HEK293 (cell line): ENCODE data around the gene MED17.

Source experiments
- ATF2 ChIP-seq: fragments of 450-650 bp; formaldehyde crosslinking; IDR thresholded peaks from 2 replicates; pipeline ENCODE4 v1.5.1; 2016; ENCODE audit warnings: missing biosample characterization, missing genetic modification characterization, low read depth
- GLI4 ChIP-seq: fragments of 450-650 bp; formaldehyde crosslinking; IDR thresholded peaks from 2 replicates; pipeline ENCODE4 v1.5.1; 2016; ENCODE audit warnings: missing biosample characterization, missing genetic modification characterization
- MYNN ChIP-seq: fragments of 450-650 bp; formaldehyde crosslinking; IDR thresholded peaks from 2 replicates; pipeline ENCODE4 v1.5.1; 2016; ENCODE audit warnings: missing biosample characterization, missing genetic modification characterization, borderline replicate concordance
- PRDM1 ChIP-seq: fragments of 450-650 bp; formaldehyde crosslinking; IDR thresholded peaks from 2 replicates; pipeline ENCODE4; 2016; ENCODE audit warnings: missing biosample characterization, missing genetic modification characterization
- REPIN1 ChIP-seq: fragments of 450-650 bp; formaldehyde crosslinking; IDR thresholded peaks from 2 replicates; pipeline ENCODE4 v1.5.1; 2017; ENCODE audit warnings: missing biosample characterization, missing genetic modification characterization, low read depth
- TCF7L2 ChIP-seq: IDR thresholded peaks from 2 replicates; pipeline ENCODE4 v1.6.1; 2011; ENCODE audit warnings: low read depth, mild to moderate bottlenecking, inconsistent platforms, low read length, moderate library complexity, borderline replicate concordance
- TSHZ1 ChIP-seq: fragments of 450-650 bp; formaldehyde crosslinking; IDR thresholded peaks from 2 replicates; pipeline ENCODE4 v1.5.1; 2016; ENCODE audit warnings: missing biosample characterization, missing genetic modification characterization, borderline replicate concordance
- YY2 ChIP-seq: fragments of 450-650 bp; formaldehyde crosslinking; IDR thresholded peaks from 2 replicates; pipeline ENCODE4 v1.5.1; 2016; ENCODE audit warnings: missing biosample characterization, missing genetic modification characterization
- ZFHX2 ChIP-seq: fragments of 450-650 bp; formaldehyde crosslinking; conservative IDR thresholded peaks from 2 replicates; pipeline ENCODE4 v1.5.1; 2016; ENCODE audit warnings: missing biosample characterization, missing genetic modification characterization
- ZFP3 ChIP-seq: fragments of 450-650 bp; formaldehyde crosslinking; IDR thresholded peaks from 2 replicates; pipeline ENCODE4 v1.5.1; 2016; ENCODE audit warnings: low read depth, missing biosample characterization, missing genetic modification characterization
- ZIC2 ChIP-seq: fragments of 450-650 bp; formaldehyde crosslinking; IDR thresholded peaks from 2 replicates; pipeline ENCODE4 v1.5.1; 2016; ENCODE audit warnings: missing biosample characterization, missing genetic modification characterization
- ZNF138 ChIP-seq: fragments of 450-650 bp; formaldehyde crosslinking; IDR thresholded peaks from 2 replicates; pipeline ENCODE4 v1.5.1; 2016; ENCODE audit warnings: missing biosample characterization, missing genetic modification characterization, borderline replicate concordance
- ZNF175 ChIP-seq: fragments of 450-650 bp; formaldehyde crosslinking; IDR thresholded peaks from 2 replicates; pipeline ENCODE4 v1.5.1; 2016; ENCODE audit warnings: missing biosample characterization, missing genetic modification characterization
- ZNF2 ChIP-seq: fragments of 450-650 bp; formaldehyde crosslinking; IDR thresholded peaks from 2 replicates; pipeline ENCODE4 v1.5.1; 2016; ENCODE audit warnings: missing biosample characterization, missing genetic modification characterization
- ZNF202 ChIP-seq: fragments of 450-650 bp; formaldehyde crosslinking; IDR thresholded peaks from 2 replicates; pipeline ENCODE4 v1.5.1; 2016; ENCODE audit warnings: missing biosample characterization, missing genetic modification characterization, borderline replicate concordance
- ZNF239 ChIP-seq: fragments of 450-650 bp; formaldehyde crosslinking; IDR thresholded peaks from 2 replicates; pipeline ENCODE4 v1.5.1; 2016; ENCODE audit warnings: missing biosample characterization, missing genetic modification characterization
- ZNF266 ChIP-seq: fragments of 450-650 bp; formaldehyde crosslinking; IDR thresholded peaks from 2 replicates; pipeline ENCODE4 v1.5.1; 2016; ENCODE audit warnings: missing biosample characterization, missing genetic modification characterization, low read depth
- ZNF280C ChIP-seq: fragments of 450-650 bp; formaldehyde crosslinking; IDR thresholded peaks from 2 replicates; pipeline ENCODE4 v1.5.1; 2016; ENCODE audit warnings: missing biosample characterization, missing genetic modification characterization
- ZNF473 ChIP-seq: fragments of 450-650 bp; formaldehyde crosslinking; IDR thresholded peaks from 2 replicates; pipeline ENCODE4 v1.5.1; 2017; ENCODE audit warnings: missing biosample characterization, missing genetic modification characterization
- ZNF624 ChIP-seq: fragments of 450-650 bp; formaldehyde crosslinking; IDR thresholded peaks from 2 replicates; pipeline ENCODE4 v1.5.1; 2017; ENCODE audit warnings: missing biosample characterization, missing genetic modification characterization
- ZNF654 ChIP-seq: fragments of 450-650 bp; formaldehyde crosslinking; IDR thresholded peaks from 2 replicates; pipeline ENCODE4 v1.5.1; 2016; ENCODE audit warnings: low read depth, missing biosample characterization, missing genetic modification characterization
- ZNF660 ChIP-seq: fragments of 450-650 bp; IDR thresholded peaks from 2 replicates; pipeline ENCODE4 v1.5.1; 2018; ENCODE audit warnings: missing biosample characterization, mild to moderate bottlenecking, missing genetic modification characterization
- ZNF664 ChIP-seq: fragments of 450-650 bp; formaldehyde crosslinking; IDR thresholded peaks from 2 replicates; pipeline ENCODE4 v1.5.1; 2016; ENCODE audit warnings: missing biosample characterization, missing genetic modification characterization
- ZNF747 ChIP-seq: fragments of 450-650 bp; formaldehyde crosslinking; IDR thresholded peaks from 2 replicates; pipeline ENCODE4 v1.5.1; 2016; ENCODE audit warnings: missing biosample characterization, missing genetic modification characterization
- ZNF76 ChIP-seq: fragments of 450-650 bp; formaldehyde crosslinking; IDR thresholded peaks from 2 replicates; pipeline ENCODE4; 2016; ENCODE audit warnings: low read depth, missing biosample characterization, missing genetic modification characterization, borderline replicate concordance
- ZNF768 ChIP-seq: fragments of 450-650 bp; formaldehyde crosslinking; IDR thresholded peaks from 2 replicates; pipeline ENCODE4 v1.5.1; 2018; ENCODE audit warnings: missing biosample characterization, mild to moderate bottlenecking, missing genetic modification characterization
- ZNF777 ChIP-seq: fragments of 450-650 bp; formaldehyde crosslinking; IDR thresholded peaks from 2 replicates; pipeline ENCODE4 v1.5.1; 2017; ENCODE audit warnings: missing biosample characterization, missing genetic modification characterization, borderline replicate concordance
- TF ChIP-seq, protein P1 (sequence below): fragments of 450-650 bp; formaldehyde crosslinking; IDR thresholded peaks from 2 replicates; pipeline ENCODE4 v1.5.1; 2016; ENCODE audit warnings: missing biosample characterization, missing genetic modification characterization

The MED17 gene

DNA sequence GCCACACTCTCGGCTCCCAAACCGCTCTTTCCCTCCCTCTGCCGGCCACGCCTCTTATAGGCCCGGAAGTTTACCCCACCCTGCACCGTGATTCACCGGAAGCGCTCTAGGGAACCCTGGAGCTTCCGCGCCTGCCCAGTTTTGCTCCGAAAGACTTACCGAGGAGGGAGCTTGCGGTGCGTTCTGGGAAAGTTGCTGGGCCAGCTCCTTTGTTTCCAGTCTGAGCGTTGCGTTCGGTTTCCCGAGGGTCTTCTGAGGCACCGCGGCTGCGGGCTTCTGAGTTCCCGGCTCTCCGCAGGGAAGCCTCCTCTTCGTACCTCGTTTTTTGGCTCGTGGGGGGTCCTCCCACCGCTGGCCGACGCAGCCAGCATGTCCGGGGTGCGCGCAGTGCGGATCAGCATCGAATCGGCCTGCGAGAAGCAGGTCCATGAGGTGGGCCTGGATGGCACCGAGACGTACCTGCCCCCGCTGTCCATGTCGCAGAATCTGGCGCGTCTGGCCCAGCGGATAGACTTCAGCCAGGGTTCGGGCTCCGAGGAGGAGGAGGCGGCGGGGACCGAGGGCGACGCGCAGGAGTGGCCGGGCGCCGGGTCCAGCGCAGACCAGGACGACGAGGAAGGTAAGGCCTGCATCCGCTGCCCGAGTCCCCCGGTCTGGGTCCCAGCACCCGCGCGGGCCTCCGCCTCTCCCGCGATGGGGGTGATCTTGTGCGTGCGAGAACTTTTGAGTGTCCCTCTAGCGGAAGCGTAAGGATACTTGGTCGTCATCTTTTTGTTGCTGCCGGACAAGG lies at the start of gene MED17 (continued):
- TF ChIP-seq ATF2 (tag by site-specific recombination) (no peak), ZFP3 (tag by site-specific recombination) (no peak), ZNF266 (tag by site-specific recombination) (no peak), ZNF2 (peak; percentile 64; the same call in 1 of the 2 replicates), ZNF768 (tag by site-specific recombination) (no peak), ZNF280C (no peak), ZIC2 (tag by site-specific recombination) (no peak), ZNF138 (tag by site-specific recombination) (no peak), ZNF202 (tag by site-specific recombination) (no peak), ZNF654 (tag by site-specific recombination) (no peak), ZNF660 (tag by site-specific recombination) (no peak), TSHZ1 (tag by site-specific recombination) (no peak), TCF7L2 (no peak), MYNN (no peak), ZFHX2 (tag by site-specific recombination) (0 out of 2 replicates have a peak, but pooled peaks have one; percentile 9), REPIN1 (no peak), ZNF777 (tag by site-specific recombination) (no peak), ZNF239 (tag by site-specific recombination) (no peak), ZNF664 (no peak), YY2 (tag by site-specific recombination) (no peak), ZNF473 (tag by site-specific recombination) (no peak), ZNF175 (tag by site-specific recombination) (no peak), GLI4 (tag by site-specific recombination) (no peak), PRDM1 (no peak), ZNF76 (peak; percentile 78; the same call in 1 of the 2 replicates), ZNF747 (tag by site-specific recombination) (no peak), ZNF624 (tag by site-specific recombination) (no peak)
- TF ChIP-seq, protein P1, sequence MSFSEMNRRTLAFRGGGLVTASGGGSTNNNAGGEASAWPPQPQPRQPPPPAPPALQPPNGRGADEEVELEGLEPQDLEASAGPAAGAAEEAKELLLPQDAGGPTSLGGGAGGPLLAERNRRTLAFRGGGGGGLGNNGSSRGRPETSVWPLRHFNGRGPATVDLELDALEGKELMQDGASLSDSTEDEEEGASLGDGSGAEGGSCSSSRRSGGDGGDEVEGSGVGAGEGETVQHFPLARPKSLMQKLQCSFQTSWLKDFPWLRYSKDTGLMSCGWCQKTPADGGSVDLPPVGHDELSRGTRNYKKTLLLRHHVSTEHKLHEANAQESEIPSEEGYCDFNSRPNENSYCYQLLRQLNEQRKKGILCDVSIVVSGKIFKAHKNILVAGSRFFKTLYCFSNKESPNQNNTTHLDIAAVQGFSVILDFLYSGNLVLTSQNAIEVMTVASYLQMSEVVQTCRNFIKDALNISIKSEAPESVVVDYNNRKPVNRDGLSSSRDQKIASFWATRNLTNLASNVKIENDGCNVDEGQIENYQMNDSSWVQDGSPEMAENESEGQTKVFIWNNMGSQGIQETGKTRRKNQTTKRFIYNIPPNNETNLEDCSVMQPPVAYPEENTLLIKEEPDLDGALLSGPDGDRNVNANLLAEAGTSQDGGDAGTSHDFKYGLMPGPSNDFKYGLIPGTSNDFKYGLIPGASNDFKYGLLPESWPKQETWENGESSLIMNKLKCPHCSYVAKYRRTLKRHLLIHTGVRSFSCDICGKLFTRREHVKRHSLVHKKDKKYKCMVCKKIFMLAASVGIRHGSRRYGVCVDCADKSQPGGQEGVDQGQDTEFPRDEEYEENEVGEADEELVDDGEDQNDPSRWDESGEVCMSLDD (tag by site-specific recombination), result no peak
